Measurements from ENCODE around the gene KDM4F. TPM values are rescaled to one million over a fixed set of nuclear protein-coding genes. Genes with fewer than 3 reads are reported as not detected.
"Not testable (repeated sequence)": the region's sequence is repeated elsewhere in the genome, so short reads cannot be mapped to it uniquely, and the experiment has no call there.

The KDM4F gene
- polyA plus RNA-seq (2013): not detected

DNA sequence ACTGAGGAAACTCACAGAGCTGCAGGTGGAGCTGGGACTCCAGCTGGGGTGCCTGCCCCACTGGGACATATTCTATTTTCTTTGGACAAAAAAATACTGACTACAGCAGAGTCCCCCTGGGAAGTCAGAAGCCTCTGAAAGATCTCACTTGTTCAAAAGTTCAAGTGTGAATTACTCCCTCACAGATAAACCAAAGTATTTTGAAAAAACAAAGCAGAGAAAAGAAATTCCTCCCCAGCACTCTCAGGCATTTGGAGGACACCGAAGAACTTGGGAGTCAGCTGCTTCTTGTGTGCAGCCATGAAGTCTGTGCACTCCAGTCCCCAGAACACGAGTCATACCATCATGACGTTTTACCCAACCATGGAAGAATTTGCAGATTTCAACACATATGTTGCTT is at the start of gene KDM4F:
Gene KDM4F (plus strand): TSS at position 301 of the 400 bp plus-strand sequence.
- DNase-seq; H3K27me3 ChIP-seq (replicated peaks in 2 of 5; ENCODE audit: control insufficient read depth in 4 of 5, insufficient read depth in 5 of 5, low read length in 4 of 5); H3K4me3 ChIP-seq (ENCODE audit: control insufficient read depth in 1 of 7, extremely low read depth in 1 of 7, insufficient read depth in 4 of 7, low read depth in 2 of 7, low read length in 6 of 7); H3K9me3 ChIP-seq (ENCODE audit: control extremely low read depth in 1 of 5, control insufficient read depth in 4 of 5, insufficient read depth in 2 of 5, low read depth in 1 of 5, low read length in 4 of 5); CTCF ChIA-PET; H3K27ac ChIP-seq (ENCODE audit: insufficient read depth in 1 of 2, low read depth in 1 of 2, low read length in 2 of 2, poor library complexity in 1 of 2, severe bottlenecking in 2 of 2); H3K36me3 ChIP-seq (ENCODE audit: control insufficient read depth in 4 of 4, insufficient read depth in 4 of 4, low read length in 3 of 4); H3K4me1 ChIP-seq (ENCODE audit: control extremely low read depth in 1 of 4, control insufficient read depth in 4 of 4, insufficient read depth in 4 of 4, low read length in 3 of 4): not testable (repeated sequence)
- WGBS (ENCODE audit: insufficient coverage): no CpG with 5 or more reads among the region's 3 CpGs
- POLR2A ChIA-PET: interaction anchor here (0.6 kb wide), 1 partner anchor 16 kb away, joined by 3 read pairs; no protein-coding TSS in a partner anchor

DNA sequence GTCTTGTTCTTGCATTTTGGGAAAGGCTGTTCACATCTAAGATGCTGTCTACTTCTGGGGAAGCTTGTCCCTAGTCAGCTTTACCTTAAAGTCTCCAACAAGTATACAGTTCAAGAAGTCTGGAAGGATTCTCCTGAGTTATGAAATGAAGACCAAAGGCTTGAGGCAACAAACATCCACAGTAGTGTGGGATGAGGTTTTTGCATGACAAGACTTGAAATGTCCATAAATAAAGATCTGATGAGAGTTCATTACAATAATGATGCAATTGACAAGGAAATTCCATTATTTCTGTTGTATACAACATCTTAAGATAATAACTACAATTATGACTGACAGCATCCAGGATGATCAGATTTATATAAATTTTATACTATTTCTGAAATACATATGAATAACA is 45.5 kb upstream of the KDM4F start:
- Histone ChIP-seq H3K27ac (ENCODE audit: insufficient read depth in 1 of 2, low read depth in 1 of 2, low read length in 2 of 2, poor library complexity in 1 of 2, severe bottlenecking in 2 of 2) (no peak overlapping the region), H3K4me3 (ENCODE audit: control insufficient read depth in 1 of 7, extremely low read depth in 1 of 7, insufficient read depth in 4 of 7, low read depth in 2 of 7, low read length in 6 of 7) (no peak overlapping the region), H3K9me3 (ENCODE audit: control extremely low read depth in 1 of 5, control insufficient read depth in 4 of 5, insufficient read depth in 2 of 5, low read depth in 1 of 5, low read length in 4 of 5) (no peaks in the 10 kb centered on the region), H3K27me3 (replicated peaks in 2 of 5; ENCODE audit: control insufficient read depth in 4 of 5, insufficient read depth in 5 of 5, low read length in 4 of 5) (no peaks in the 10 kb centered on the region), H3K36me3 (ENCODE audit: control insufficient read depth in 4 of 4, insufficient read depth in 4 of 4, low read length in 3 of 4) (no peaks in the 10 kb centered on the region), H3K4me1 (ENCODE audit: control extremely low read depth in 1 of 4, control insufficient read depth in 4 of 4, insufficient read depth in 4 of 4, low read length in 3 of 4) (no peaks in the 10 kb centered on the region)
- ChIA-PET POLR2A (no interaction called here), CTCF (no interaction called here)
- no peak for DNase-seq

DNA sequence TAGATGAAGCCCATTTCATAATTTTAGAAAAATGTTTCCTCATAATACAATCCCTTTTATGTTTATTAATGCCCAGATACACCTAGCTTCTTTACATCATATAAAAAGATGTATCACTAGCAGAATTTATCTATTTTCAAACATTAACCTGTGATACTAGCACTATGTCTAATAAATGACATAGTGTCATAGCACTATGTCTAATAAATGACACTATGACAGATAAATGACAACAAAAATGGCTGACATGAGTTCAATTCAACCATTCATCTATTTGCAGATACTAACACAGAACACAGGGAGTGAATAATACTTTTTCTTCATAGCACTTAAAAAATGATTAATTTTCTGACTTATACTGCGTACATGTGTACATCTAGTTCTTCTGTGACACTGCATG is 43.6 kb upstream of the KDM4F start:
- POLR2A ChIA-PET: no interaction called here
- Histone ChIP-seq H3K36me3 (ENCODE audit: control insufficient read depth in 4 of 4, insufficient read depth in 4 of 4, low read length in 3 of 4) (no peaks in the 10 kb centered on the region), H3K9me3 (ENCODE audit: control extremely low read depth in 1 of 5, control insufficient read depth in 4 of 5, insufficient read depth in 2 of 5, low read depth in 1 of 5, low read length in 4 of 5) (no peaks in the 10 kb centered on the region), H3K27ac (ENCODE audit: insufficient read depth in 1 of 2, low read depth in 1 of 2, low read length in 2 of 2, poor library complexity in 1 of 2, severe bottlenecking in 2 of 2) (no peak overlapping the region), H3K27me3 (replicated peaks in 2 of 5; ENCODE audit: control insufficient read depth in 4 of 5, insufficient read depth in 5 of 5, low read length in 4 of 5) (no peaks in the 10 kb centered on the region), H3K4me3 (ENCODE audit: control insufficient read depth in 1 of 7, extremely low read depth in 1 of 7, insufficient read depth in 4 of 7, low read depth in 2 of 7, low read length in 6 of 7) (no peak overlapping the region), H3K4me1 (ENCODE audit: control extremely low read depth in 1 of 4, control insufficient read depth in 4 of 4, insufficient read depth in 4 of 4, low read length in 3 of 4) (no peaks in the 10 kb centered on the region)
- CTCF ChIA-PET: no interaction called here
- no peak for DNase-seq
- WGBS (ENCODE audit: insufficient coverage): no CpG with 5 or more reads among the region's 1 CpG

DNA sequence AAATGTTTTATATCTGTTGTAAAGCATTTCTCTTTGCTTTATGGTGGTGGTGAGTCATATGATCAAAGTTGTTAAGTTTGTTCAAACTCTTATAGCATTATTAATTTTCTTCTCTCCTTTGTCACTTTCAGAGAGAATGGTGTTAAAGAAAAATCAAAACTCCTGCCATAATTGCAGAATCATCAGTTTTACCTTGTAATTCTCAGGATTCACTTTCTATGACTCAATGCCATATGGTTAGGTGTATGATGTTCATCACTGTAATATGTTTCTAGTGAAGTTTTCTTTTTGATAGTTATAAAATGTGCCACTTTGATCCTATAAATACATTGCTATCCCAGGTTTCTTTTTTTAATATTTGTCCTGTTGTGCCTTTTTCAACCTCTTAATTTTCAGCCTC is 37.8 kb upstream of the KDM4F start:
- Histone ChIP-seq H3K4me3 (ENCODE audit: control insufficient read depth in 1 of 7, extremely low read depth in 1 of 7, insufficient read depth in 4 of 7, low read depth in 2 of 7, low read length in 6 of 7) (no peak overlapping the region), H3K27me3 (replicated peaks in 2 of 5; ENCODE audit: control insufficient read depth in 4 of 5, insufficient read depth in 5 of 5, low read length in 4 of 5) (no peaks in the 10 kb centered on the region), H3K36me3 (ENCODE audit: control insufficient read depth in 4 of 4, insufficient read depth in 4 of 4, low read length in 3 of 4) (no peaks in the 10 kb centered on the region), H3K9me3 (ENCODE audit: control extremely low read depth in 1 of 5, control insufficient read depth in 4 of 5, insufficient read depth in 2 of 5, low read depth in 1 of 5, low read length in 4 of 5) (no peaks in the 10 kb centered on the region), H3K27ac (ENCODE audit: insufficient read depth in 1 of 2, low read depth in 1 of 2, low read length in 2 of 2, poor library complexity in 1 of 2, severe bottlenecking in 2 of 2) (no peak overlapping the region), H3K4me1 (ENCODE audit: control extremely low read depth in 1 of 4, control insufficient read depth in 4 of 4, insufficient read depth in 4 of 4, low read length in 3 of 4) (no peaks in the 10 kb centered on the region)
- no peak for DNase-seq
- POLR2A ChIA-PET: no interaction called here
- CTCF ChIA-PET: no interaction called here

DNA sequence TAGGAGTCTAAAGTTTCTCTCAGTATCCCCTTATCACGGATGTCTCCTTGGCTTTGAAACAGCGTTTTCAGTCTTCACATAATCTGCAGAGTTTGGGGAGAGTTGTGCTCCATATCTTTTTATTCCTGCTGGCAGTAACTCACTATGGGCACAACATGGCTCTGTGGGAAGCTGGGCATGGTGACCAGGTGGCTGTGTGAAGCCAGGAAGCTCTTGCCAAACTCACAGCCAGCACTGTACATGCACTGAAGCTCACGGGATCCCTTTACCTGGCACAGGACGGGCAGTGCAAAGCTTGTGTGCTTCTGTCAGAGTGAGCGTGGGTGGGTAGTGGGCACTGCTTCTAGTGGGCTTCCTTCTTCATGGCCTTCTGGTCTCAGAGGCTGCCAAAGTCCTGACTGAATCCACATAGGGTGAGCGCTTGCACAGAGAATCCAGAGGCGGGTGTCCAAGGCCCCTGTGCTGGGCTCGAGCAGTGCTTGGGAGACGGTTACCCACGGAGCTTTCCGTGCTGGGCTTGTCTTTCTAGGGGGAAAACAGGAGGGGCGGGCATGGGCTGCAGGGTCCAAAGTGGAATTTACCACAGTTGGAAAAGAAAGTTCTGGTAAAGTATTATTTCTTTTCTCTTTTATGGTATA is 34.9 kb upstream of the KDM4F start:
- Histone ChIP-seq H3K4me1 (ENCODE audit: control extremely low read depth in 1 of 4, control insufficient read depth in 4 of 4, insufficient read depth in 4 of 4, low read length in 3 of 4) (no peaks in the 10 kb centered on the region), H3K27me3 (replicated peaks in 2 of 5; ENCODE audit: control insufficient read depth in 4 of 5, insufficient read depth in 5 of 5, low read length in 4 of 5) (no peaks in the 10 kb centered on the region), H3K36me3 (ENCODE audit: control insufficient read depth in 4 of 4, insufficient read depth in 4 of 4, low read length in 3 of 4) (no peaks in the 10 kb centered on the region), H3K4me3 (ENCODE audit: control insufficient read depth in 1 of 7, extremely low read depth in 1 of 7, insufficient read depth in 4 of 7, low read depth in 2 of 7, low read length in 6 of 7) (no peak overlapping the region), H3K9me3 (ENCODE audit: control extremely low read depth in 1 of 5, control insufficient read depth in 4 of 5, insufficient read depth in 2 of 5, low read depth in 1 of 5, low read length in 4 of 5) (no peaks in the 10 kb centered on the region), H3K27ac (ENCODE audit: insufficient read depth in 1 of 2, low read depth in 1 of 2, low read length in 2 of 2, poor library complexity in 1 of 2, severe bottlenecking in 2 of 2) (no peak overlapping the region)
- WGBS (ENCODE audit: insufficient coverage): 98% methylated on average over 10 of the region's 12 CpGs
- CTCF ChIA-PET: no interaction called here
- POLR2A ChIA-PET: no interaction called here
- no peak for DNase-seq

GRCh38 chr11:95016139-95016538 is 33.1 kb upstream of the KDM4F start:
- Histone ChIP-seq H3K27ac (ENCODE audit: insufficient read depth in 1 of 2, low read depth in 1 of 2, low read length in 2 of 2, poor library complexity in 1 of 2, severe bottlenecking in 2 of 2) (no peak overlapping the region), H3K27me3 (replicated peaks in 2 of 5; ENCODE audit: control insufficient read depth in 4 of 5, insufficient read depth in 5 of 5, low read length in 4 of 5) (no peaks in the 10 kb centered on the region), H3K9me3 (ENCODE audit: control extremely low read depth in 1 of 5, control insufficient read depth in 4 of 5, insufficient read depth in 2 of 5, low read depth in 1 of 5, low read length in 4 of 5) (no peaks in the 10 kb centered on the region), H3K4me3 (ENCODE audit: control insufficient read depth in 1 of 7, extremely low read depth in 1 of 7, insufficient read depth in 4 of 7, low read depth in 2 of 7, low read length in 6 of 7) (no peak overlapping the region), H3K4me1 (ENCODE audit: control extremely low read depth in 1 of 4, control insufficient read depth in 4 of 4, insufficient read depth in 4 of 4, low read length in 3 of 4) (no peaks in the 10 kb centered on the region), H3K36me3 (ENCODE audit: control insufficient read depth in 4 of 4, insufficient read depth in 4 of 4, low read length in 3 of 4) (no peaks in the 10 kb centered on the region)
- no peak for DNase-seq
- POLR2A ChIA-PET: no interaction called here
- no CpG with 5 or more reads among the region's 2 CpGs for WGBS (ENCODE audit: insufficient coverage)
- CTCF ChIA-PET: interaction anchor here (1.0 kb wide), 1 partner anchor 120 kb away, joined by 4 read pairs; no protein-coding TSS in a partner anchor

DNA sequence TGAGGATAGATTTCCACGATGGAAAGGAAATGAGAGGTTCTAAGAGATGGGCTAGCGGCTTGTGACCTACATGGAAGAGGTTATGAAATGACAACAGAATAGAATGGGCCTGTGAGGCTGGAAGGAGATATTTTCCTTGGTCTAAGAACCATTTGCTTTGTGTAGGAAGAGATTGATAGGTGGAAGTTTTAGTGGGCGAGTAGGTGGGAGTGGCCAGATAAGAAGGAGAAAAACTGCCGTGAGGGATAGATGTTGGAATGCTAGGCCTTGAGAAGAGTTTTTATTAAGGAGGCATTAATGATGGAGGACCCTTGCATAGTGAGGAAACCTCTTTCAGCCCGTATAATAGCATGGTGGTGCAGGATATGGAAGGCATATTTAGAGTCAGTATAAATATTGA is 27.8 kb upstream of the KDM4F start:
- 98% methylated on average over 5 of the region's 5 CpGs for WGBS (ENCODE audit: insufficient coverage)
- H3K27ac ChIP-seq (ENCODE audit: insufficient read depth in 1 of 2, low read depth in 1 of 2, low read length in 2 of 2, poor library complexity in 1 of 2, severe bottlenecking in 2 of 2); POLR2A ChIA-PET; H3K27me3 ChIP-seq (replicated peaks in 2 of 5; ENCODE audit: control insufficient read depth in 4 of 5, insufficient read depth in 5 of 5, low read length in 4 of 5); H3K4me3 ChIP-seq (ENCODE audit: control insufficient read depth in 1 of 7, extremely low read depth in 1 of 7, insufficient read depth in 4 of 7, low read depth in 2 of 7, low read length in 6 of 7); CTCF ChIA-PET; H3K9me3 ChIP-seq (ENCODE audit: control extremely low read depth in 1 of 5, control insufficient read depth in 4 of 5, insufficient read depth in 2 of 5, low read depth in 1 of 5, low read length in 4 of 5); H3K36me3 ChIP-seq (ENCODE audit: control insufficient read depth in 4 of 4, insufficient read depth in 4 of 4, low read length in 3 of 4); H3K4me1 ChIP-seq (ENCODE audit: control extremely low read depth in 1 of 4, control insufficient read depth in 4 of 4, insufficient read depth in 4 of 4, low read length in 3 of 4); DNase-seq: not testable (repeated sequence)

Data from common myeloid progenitor, CD34-positive (primary cell).